GM21381 (cell line): ENCODE data around the gene FKBP1A.
"Not testable (repeated sequence)": the region's sequence is repeated elsewhere in the genome, so short reads cannot be mapped to it uniquely, and the experiment has no call there.

ENCODE experiments used
- ATAC-seq: cut with Tn5 transposase; IDR thresholded peaks from one replicate; pipeline ENCODE4 v1.9.1; 2021; ENCODE audit warnings: mild to moderate bottlenecking, moderate library complexity; ENCODE audit not compliant: unreplicated experiment

The FKBP1A gene

GRCh38 chr20:1368448-1369199 lies 24.2 kb downstream of the FKBP1A start:
- no peak for ATAC-seq

- ATAC-seq: no peak
Measured at GRCh38 chr20:1367479-1367878, 25.4 kb downstream of the FKBP1A start.

- ATAC-seq: no peak
Measured at GRCh38 chr20:1364106-1364505, 28.7 kb downstream of the FKBP1A start.

- ATAC-seq: no peak
Measured at GRCh38 chr20:1363522-1363921, 29.3 kb downstream of the FKBP1A start.

GRCh38 chr20:1362484-1362883 lies 30.4 kb downstream of the FKBP1A start:
- no peak for ATAC-seq

- ATAC-seq: no peak
Measured at GRCh38 chr20:1360094-1360846, 32.6 kb downstream of the FKBP1A start.

- no peak for ATAC-seq
Measured at GRCh38 chr20:1357921-1358671, 34.8 kb downstream of the FKBP1A start.

- ATAC-seq: no peak
Measured at GRCh38 chr20:1353956-1354355, 38.9 kb downstream of the FKBP1A start.

- no peak for ATAC-seq
Measured at GRCh38 chr20:1346315-1346969, 46.4 kb downstream of the FKBP1A start.

- no peak for ATAC-seq
Measured at GRCh38 chr20:1345756-1346093, 47.1 kb downstream of the FKBP1A start.

- no peak for ATAC-seq
Measured at GRCh38 chr20:1345030-1345755, 47.7 kb downstream of the FKBP1A start.

GRCh38 chr20:1343446-1344124 lies 49.3 kb downstream of the FKBP1A start:
- not testable (repeated sequence) for ATAC-seq

GRCh38 chr20:1341561-1342265 lies 51.1 kb downstream of the FKBP1A start:
- no peak for ATAC-seq

GRCh38 chr20:1338801-1339200 lies 54.1 kb downstream of the FKBP1A start:
- no peak for ATAC-seq

- ATAC-seq: no peak
Measured at GRCh38 chr20:1338096-1338495, 54.8 kb downstream of the FKBP1A start.

GRCh38 chr20:1337441-1337840 lies 55.4 kb downstream of the FKBP1A start:
- ATAC-seq: no peak

- no peak for ATAC-seq
Measured at GRCh38 chr20:1336699-1337367, 56.0 kb downstream of the FKBP1A start.

- no peak for ATAC-seq
Measured at GRCh38 chr20:1335961-1336698, 56.7 kb downstream of the FKBP1A start.
